ENCODE results near the gene CARD10. TPM values are rescaled to one million over a fixed set of nuclear protein-coding genes. Genes with fewer than 3 reads are reported as not detected.
A peak's percentile ranks its signal among the peaks of the same experiment; 100 is the strongest.

CARD10 gene
- total RNA-seq, 1 experiment from 2014 or later: 63.9 TPM

DNA sequence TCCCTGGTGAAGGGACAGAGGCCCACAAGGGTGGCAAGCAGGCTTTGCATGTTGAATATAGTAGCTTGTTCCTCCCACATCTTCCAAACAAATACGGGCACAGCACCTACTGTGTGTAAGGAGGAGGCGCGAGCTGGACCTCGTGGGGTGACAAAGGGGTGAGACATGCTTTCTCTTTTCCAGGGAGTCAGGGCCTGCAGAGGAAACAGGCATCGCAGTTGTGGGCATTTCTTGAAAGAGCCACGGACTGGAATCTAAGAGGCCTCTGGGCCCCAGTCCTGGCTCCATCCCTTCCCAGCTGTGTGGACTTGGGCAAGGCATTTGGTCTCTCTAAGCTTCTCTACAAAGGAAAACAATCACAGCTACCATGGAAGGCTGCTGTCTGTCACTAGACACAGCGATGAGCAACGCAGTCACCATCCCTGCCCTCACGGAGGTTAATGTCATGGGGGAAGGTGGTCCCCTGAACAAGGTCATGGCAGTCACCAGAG lies 28.1 kb upstream of the CARD10 start:
- DNase-seq: no peak
- Histone ChIP-seq H3K79me2 (ENCODE audit: low read depth) (no peaks in the 10 kb centered on the region), H3K9me3 (ENCODE audit: insufficient read depth, low read depth) (no peaks in the 10 kb centered on the region), H3K9me2 (ENCODE audit: insufficient read depth) (no peaks in the 10 kb centered on the region), H3K4me1 (replicated peaks; ENCODE audit: insufficient read depth) (peaks cover 62% of the 10 kb centered on the region), H3F3A (ENCODE audit: insufficient read depth, low read depth) (peaks cover 41% of the 10 kb centered on the region), H3K36me3 (ENCODE audit: low read depth) (no peaks in the 10 kb centered on the region), H2AFZ (no peak overlapping the region), H3K27ac (peak overlapping the region; percentile 23), H3K4me3 (no peak overlapping the region), H3K27me3 (ENCODE audit: insufficient read depth, low read depth) (no peaks in the 10 kb centered on the region), H3K4me2 (no peak overlapping the region), H4K20me1 (ENCODE audit: insufficient read depth) (no peaks in the 10 kb centered on the region)
- CTCF ChIA-PET: interaction anchor here (0.6 to 4.4 kb wide), 9 partner anchors 9 to 231 kb away, joined by 3 to 52 read pairs (median 4); partner anchors contain the start of gene CDC42EP1
- POLR2A ChIA-PET (ENCODE audit: unreplicated experiment): interaction anchor here (0.5 to 2.5 kb wide), 5 partner anchors 15 to 350 kb away, joined by 3 to 9 read pairs (median 8); no protein-coding TSS in a partner anchor
- BruUV-seq (replicated peaks): no TSS peak
- intact Hi-C loops (cut with micrococcal nuclease; ENCODE audit: unreplicated experiment): loop anchor here (1.0 to 10.0 kb wide), 6 partner anchors 14 to 362 kb away; partner anchors contain the start of genes ANKRD54, C1QTNF6, EIF3L and GCAT
- TF ChIP-seq EZH2 (IDR thresholded peaks at IDR 0.05; ENCODE audit: low read depth): no peak
- TF ChIP-seq, protein P1, sequence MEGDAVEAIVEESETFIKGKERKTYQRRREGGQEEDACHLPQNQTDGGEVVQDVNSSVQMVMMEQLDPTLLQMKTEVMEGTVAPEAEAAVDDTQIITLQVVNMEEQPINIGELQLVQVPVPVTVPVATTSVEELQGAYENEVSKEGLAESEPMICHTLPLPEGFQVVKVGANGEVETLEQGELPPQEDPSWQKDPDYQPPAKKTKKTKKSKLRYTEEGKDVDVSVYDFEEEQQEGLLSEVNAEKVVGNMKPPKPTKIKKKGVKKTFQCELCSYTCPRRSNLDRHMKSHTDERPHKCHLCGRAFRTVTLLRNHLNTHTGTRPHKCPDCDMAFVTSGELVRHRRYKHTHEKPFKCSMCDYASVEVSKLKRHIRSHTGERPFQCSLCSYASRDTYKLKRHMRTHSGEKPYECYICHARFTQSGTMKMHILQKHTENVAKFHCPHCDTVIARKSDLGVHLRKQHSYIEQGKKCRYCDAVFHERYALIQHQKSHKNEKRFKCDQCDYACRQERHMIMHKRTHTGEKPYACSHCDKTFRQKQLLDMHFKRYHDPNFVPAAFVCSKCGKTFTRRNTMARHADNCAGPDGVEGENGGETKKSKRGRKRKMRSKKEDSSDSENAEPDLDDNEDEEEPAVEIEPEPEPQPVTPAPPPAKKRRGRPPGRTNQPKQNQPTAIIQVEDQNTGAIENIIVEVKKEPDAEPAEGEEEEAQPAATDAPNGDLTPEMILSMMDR (conservative IDR thresholded peaks at IDR 0.05): no peak

DNA sequence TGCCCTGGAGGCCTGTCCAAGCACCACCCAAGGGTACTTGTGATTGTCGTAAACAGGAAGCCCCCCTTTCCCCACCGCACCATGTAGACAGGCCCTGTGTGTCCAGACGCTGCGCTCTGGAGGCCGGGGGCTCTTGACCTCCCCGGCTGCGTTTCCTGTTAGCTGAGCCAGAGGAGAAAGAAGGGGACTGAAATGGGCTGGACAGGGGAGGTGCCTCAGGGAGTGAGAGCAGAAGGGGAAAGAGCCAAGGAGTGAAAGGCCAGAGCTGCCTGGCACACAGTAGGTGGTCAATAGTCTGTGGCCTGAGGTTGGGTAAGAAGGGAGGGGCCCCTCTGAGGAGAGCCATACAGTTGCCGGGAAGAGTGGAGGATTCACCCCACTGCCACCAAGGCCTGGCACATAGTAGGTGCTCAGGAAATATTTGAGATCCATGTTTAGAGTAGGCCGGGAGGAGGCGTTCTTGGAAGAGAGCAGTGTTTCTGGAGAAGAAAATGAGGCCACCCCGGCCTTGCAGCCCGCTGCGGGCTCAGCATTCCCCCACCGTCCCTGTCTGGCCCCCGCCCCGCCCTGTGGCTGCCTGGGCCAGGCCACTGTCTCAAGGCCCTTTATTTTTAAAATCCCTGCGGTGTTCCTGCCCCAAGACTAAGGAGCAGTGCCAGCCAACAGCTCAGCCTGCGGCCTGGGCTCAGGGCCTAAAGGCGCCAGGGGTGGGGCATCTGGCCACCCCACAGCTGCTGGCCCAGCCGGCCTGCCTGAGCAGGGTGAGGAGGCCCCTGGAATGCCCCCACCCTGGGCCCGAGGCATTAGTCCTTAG lies 27.4 kb upstream of the CARD10 start:
- peak overlapping the region; percentile 23 for H3K27ac ChIP-seq

More for the DNA sequence above, 27.4 kb upstream of the CARD10 start:
- peak; percentile 77 to 94 for DNase-seq
- Histone ChIP-seq H3K9me2 (ENCODE audit: insufficient read depth) (no peaks in the 10 kb centered on the region), H3K4me3 (no peak overlapping the region), H3K4me1 (replicated peaks; ENCODE audit: insufficient read depth) (peaks cover 66% of the 10 kb centered on the region), H2AFZ (no peak overlapping the region), H3K79me2 (ENCODE audit: low read depth) (no peaks in the 10 kb centered on the region), H3K9me3 (ENCODE audit: insufficient read depth, low read depth) (no peaks in the 10 kb centered on the region), H4K20me1 (ENCODE audit: insufficient read depth) (no peaks in the 10 kb centered on the region), H3K27me3 (ENCODE audit: insufficient read depth, low read depth) (no peaks in the 10 kb centered on the region), H3K36me3 (ENCODE audit: low read depth) (no peaks in the 10 kb centered on the region), H3K4me2 (no peak overlapping the region), H3F3A (ENCODE audit: insufficient read depth, low read depth) (peaks cover 45% of the 10 kb centered on the region)
- TF ChIP-seq, protein P1 (conservative IDR thresholded peaks at IDR 0.05): no peak
- no peak for TF ChIP-seq EZH2 (IDR thresholded peaks at IDR 0.05; ENCODE audit: low read depth)
- intact Hi-C loops (cut with micrococcal nuclease; ENCODE audit: unreplicated experiment): loop anchor here (1.0 to 10.0 kb wide), 6 partner anchors 15 to 362 kb away; partner anchors contain the start of genes ANKRD54, C1QTNF6, EIF3L and GCAT
- ChIA-PET POLR2A (ENCODE audit: unreplicated experiment) (interaction anchor here (0.6 to 2.5 kb wide), 8 partner anchors 15 to 349 kb away, joined by 3 to 9 read pairs (median 7); partner anchors contain the start of gene GCAT), CTCF (interaction anchor here (0.5 to 4.4 kb wide), 12 partner anchors 8 to 287 kb away, joined by 3 to 52 read pairs (median 4); partner anchors contain the start of gene CDC42EP1)
- no TSS peak for BruUV-seq (replicated peaks)
